Stimulated activated memory B cell treated with anti-CD40 and anti-IgM and Interleukin-4, amounts not matched to agents 10 μg/mL and 1 μg/mL and 100 μg/mL, for 72 hours (primary cell): ENCODE measurements around the gene LYZL6.

ENCODE experiments used
- ATAC-seq: fragments of 150-1000 bp; cut with Tn5 transposase; 2 replicates; pipeline ENCODE4 v1.10.0; 2021
- H3K27ac Mint-ChIP-seq: one replicate; pipeline ENCODE4 v1.8.0; 2022; ENCODE audit warnings: mild to moderate bottlenecking, mixed read lengths
- H3K27me3 Mint-ChIP-seq: one replicate; pipeline ENCODE4 v1.8.0; 2022; ENCODE audit warnings: mixed read lengths
- H3K36me3 Mint-ChIP-seq: one replicate; pipeline ENCODE4 v1.8.0; 2022; ENCODE audit warnings: mixed read lengths
- H3K4me1 Mint-ChIP-seq: one replicate; pipeline ENCODE4 v1.8.0; 2022; ENCODE audit warnings: mixed read lengths
- H3K4me3 Mint-ChIP-seq: one replicate; pipeline ENCODE4 v1.8.0; 2022; ENCODE audit warnings: mild to moderate bottlenecking, moderate library complexity, mixed read lengths
- H3K9me3 Mint-ChIP-seq: one replicate; pipeline ENCODE4 v1.8.0; 2022; ENCODE audit warnings: mixed read lengths

Gene LYZL6

GRCh38 chr17:35889818-35890773 lies 53.4 kb downstream of the LYZL6 start:
- Mint-ChIP-seq H3K27ac (no peak overlapping the region), H3K4me1 (no peaks in the 10 kb centered on the region), H3K36me3 (no peaks in the 10 kb centered on the region), H3K27me3 (no peaks in the 10 kb centered on the region), H3K4me3 (no peak overlapping the region), H3K9me3 (no peaks in the 10 kb centered on the region)
- ATAC-seq = no peak

- Mint-ChIP-seq H3K9me3 (no peaks in the 10 kb centered on the region), H3K27ac (no peak overlapping the region), H3K4me3 (no peak overlapping the region), H3K36me3 (no peaks in the 10 kb centered on the region), H3K27me3 (no peaks in the 10 kb centered on the region), H3K4me1 (no peaks in the 10 kb centered on the region)
- no peak for ATAC-seq
These were observed 54.3 kb downstream of the LYZL6 start for GRCh38 chr17:35889241-35889640.
